DMS153 (cell line): ENCODE measurements around the gene LRCH1.
A peak's percentile ranks its signal among the peaks of the same experiment; 100 is the strongest.

Source experiments
- DNase-seq: peaks from one replicate; lab custom pipeline; 2025; lab: John Stamatoyannopoulos, UW

The LRCH1 gene

GRCh38 chr13:46535825-46536224, 17.1 kb upstream of the LRCH1 start:
- no peak for DNase-seq

GRCh38 chr13:46536341-46536740, 16.6 kb upstream of the LRCH1 start:
- no peak for DNase-seq

- DNase-seq = no peak
Observed at GRCh38 chr13:46539231-46539630, 13.7 kb upstream of the LRCH1 start.

GRCh38 chr13:46541210-46541609, 11.8 kb upstream of the LRCH1 start:
- DNase-seq = no peak

- no peak for DNase-seq
Observed at GRCh38 chr13:46542833-46543232, 10.1 kb upstream of the LRCH1 start.

- no peak for DNase-seq
Observed at GRCh38 chr13:46543287-46543686, 9.7 kb upstream of the LRCH1 start.

- no peak for DNase-seq
Observed at GRCh38 chr13:46544208-46544607, 8.8 kb upstream of the LRCH1 start.

GRCh38 chr13:46544811-46545210, 8.2 kb upstream of the LRCH1 start:
- no peak for DNase-seq

- DNase-seq = no peak
Observed at GRCh38 chr13:46546084-46546768, 6.7 kb upstream of the LRCH1 start.

- no peak for DNase-seq
Observed at GRCh38 chr13:46550822-46551221, 2.1 kb upstream of the LRCH1 start.

- DNase-seq = peak; percentile 65
Observed at GRCh38 chr13:46551410-46552302, 1.3 kb upstream of the LRCH1 start.

- DNase-seq = no peak
Observed at GRCh38 chr13:46552303-46552682, 677 bp upstream of the LRCH1 start.

- DNase-seq = no peak
Observed at GRCh38 chr13:46553521-46553885, 533 bp downstream of the LRCH1 start.

GRCh38 chr13:46553886-46554858, 1.2 kb downstream of the LRCH1 start:
- peak; percentile 45 for DNase-seq

- no peak for DNase-seq
Observed at GRCh38 chr13:46554951-46555350, 2.0 kb downstream of the LRCH1 start.

GRCh38 chr13:46555722-46556417, 2.9 kb downstream of the LRCH1 start:
- no peak for DNase-seq

- no peak for DNase-seq
Observed at GRCh38 chr13:46556418-46556779, 3.4 kb downstream of the LRCH1 start.

- no peak for DNase-seq
Observed at GRCh38 chr13:46559272-46559805, 6.4 kb downstream of the LRCH1 start.

GRCh38 chr13:46560778-46561177, 7.8 kb downstream of the LRCH1 start:
- DNase-seq = no peak

- DNase-seq = no peak
Observed at GRCh38 chr13:46561286-46561685, 8.3 kb downstream of the LRCH1 start.

- no peak for DNase-seq
Observed at GRCh38 chr13:46561691-46562090, 8.7 kb downstream of the LRCH1 start.
